GM18867 (cell line): ENCODE data around the gene KDSR.
A peak's percentile ranks its signal among the peaks of the same experiment; 100 is the strongest.

Experiments used
- ATAC-seq: cut with Tn5 transposase; IDR thresholded peaks from one replicate; pipeline ENCODE4 v1.9.1; 2021; ENCODE audit warnings: mild to moderate bottlenecking, moderate library complexity; ENCODE audit not compliant: unreplicated experiment

Gene KDSR

GRCh38 chr18:63284827-63285733 lies 81.9 kb downstream of the KDSR start:
- peak; percentile 98 for ATAC-seq

GRCh38 chr18:63284173-63284799 lies 82.7 kb downstream of the KDSR start:
- no peak for ATAC-seq

- no peak for ATAC-seq
These were observed 83.5 kb downstream of the KDSR start for GRCh38 chr18:63283305-63284094.

GRCh38 chr18:63282793-63283192 lies 84.2 kb downstream of the KDSR start:
- ATAC-seq = no peak
